Stimulated activated CD8-positive, alpha-beta memory T cell treated with anti-CD3 and anti-CD28 coated beads, Interleukin-12 subunit alpha, Interleukin-12 subunit beta, amount 100 ng/mL, for 1 hour (primary cell): ENCODE data around the gene SHROOM3.

Experiments used
- DNase-seq: peaks from one replicate; pipeline ENCODE4 v3.0.0-alpha.2; 2020; ENCODE audit warnings: low read depth

Gene SHROOM3

GRCh38 chr4:76821641-76822040 lies 386.6 kb downstream of the SHROOM3 start:
- DNase-seq = no peak

GRCh38 chr4:76822303-76822702 lies 387.3 kb downstream of the SHROOM3 start:
- no peak for DNase-seq

GRCh38 chr4:76823495-76823894 lies 388.5 kb downstream of the SHROOM3 start:
- no peak for DNase-seq

- no peak for DNase-seq
These were observed 395.6 kb downstream of the SHROOM3 start for GRCh38 chr4:76830612-76830963.

- no peak for DNase-seq
These were observed 396.1 kb downstream of the SHROOM3 start for GRCh38 chr4:76830964-76831703.

- DNase-seq = no peak
These were observed 396.8 kb downstream of the SHROOM3 start for GRCh38 chr4:76831711-76832373.
